GM12878 (cell line): Measurements from ENCODE around the gene MEIOSIN. TPM values are rescaled to one million over a fixed set of nuclear protein-coding genes. Genes with fewer than 3 reads are reported as not detected.
A peak's percentile ranks its signal among the peaks of the same experiment; 100 is the strongest.

Experiments used
- ATAC-seq: fragments of 200-7000 bp; cut with Tn5 transposase; 3 replicates; pipeline ENCODE4 v1.9.1; 2020; ENCODE audit warnings: mild to moderate bottlenecking, moderate library complexity
- BruUV-seq: library from RNA; stranded (reverse); fragments of 400-500 nt; replicated peaks from 2 replicates; lab custom pipeline; 2021; lab: Mats Ljungman, UMichigan
- CTCF ChIA-PET: fragments of 300-600 bp; sonication (Branson Sonifier 250); formaldehyde crosslinking; extraction: SDS; loops from one replicate; lab custom pipeline; 2021; ENCODE audit warnings: inconsistent platforms; lab: Yijun Ruan, JAX
- POLR2A ChIA-PET: fragments of 350-600 bp; formaldehyde crosslinking; extraction: SDS; loops from one replicate; lab custom pipeline; 2021; ENCODE audit warnings: inconsistent platforms; lab: Charles Lee
- RAD21 ChIA-PET: fragments of 300-600 bp; sonication (Branson Sonifier 250); formaldehyde crosslinking; loops from one replicate; lab custom pipeline; 2023; ENCODE audit warnings: antibody characterized with exemption; ENCODE audit not compliant: unreplicated experiment; lab: Charles Lee
- SMC1A ChIA-PET: fragments of 300-600 bp; sonication (Branson Sonifier 250); formaldehyde crosslinking; loops from one replicate; lab custom pipeline; 2023; ENCODE audit not compliant: unreplicated experiment, uncharacterized antibody; lab: Charles Lee
- DNase-seq: peaks from one replicate; pipeline ENCODE4 v3.0.0-alpha.2; 2011; ENCODE audit warnings: low read depth, low spot score
- FAIRE-seq: peaks from 3 replicates; lab custom pipeline; 2011; peaks lifted over from hg19 to GRCh38; lab: Jason Lieb, UNC
- H2AFZ ChIP-seq: 2 replicates; pipeline ENCODE4 v1.6.0; 2011; ENCODE audit warnings: low read depth, low read length, control low read depth; ENCODE audit not compliant: control insufficient read depth
- H3K27ac ChIP-seq: 2 replicates; pipeline ENCODE4 v1.5.1; 2011; ENCODE audit warnings: control low read depth; ENCODE audit not compliant: control insufficient read depth, insufficient read depth
- H3K27me3 ChIP-seq, 2 experiments: replicated peaks in 1 of 2; 2 replicates each; pipeline versions ENCODE4 v1.6.0 to v1.6.1; 2011; ENCODE audit warnings: low read length in 1 of 2; ENCODE audit not compliant: control insufficient read depth in 2 of 2, insufficient read depth in 2 of 2
- H3K36me3 ChIP-seq, 2 experiments: 2 replicates each; pipeline ENCODE4 v1.5.1; 2011; ENCODE audit warnings: low read length in 1 of 2; ENCODE audit not compliant: control insufficient read depth in 2 of 2, insufficient read depth in 2 of 2
- H3K4me1 ChIP-seq: 2 replicates; pipeline ENCODE4 v1.6.1; 2011; ENCODE audit warnings: mild to moderate bottlenecking, low read length, moderate library complexity, mixed read lengths; ENCODE audit not compliant: control insufficient read depth, insufficient read depth
- H3K4me2 ChIP-seq: 2 replicates; pipeline ENCODE4 v1.6.0; 2011; ENCODE audit warnings: control low read depth; ENCODE audit not compliant: control insufficient read depth, insufficient read depth
- H3K4me3 ChIP-seq: fragments of 200-600 bp; sonication (generic); 2 replicates; pipeline ENCODE4 v1.5.1; 2016
- H3K79me2 ChIP-seq: 2 replicates; pipeline ENCODE4 v1.6.0; 2011; ENCODE audit warnings: low read length; ENCODE audit not compliant: control insufficient read depth, insufficient read depth
- H3K9ac ChIP-seq: 2 replicates; pipeline ENCODE4 v1.8.0; 2011; ENCODE audit warnings: low read length, control low read depth, mixed read lengths; ENCODE audit not compliant: control insufficient read depth, insufficient read depth
- H3K9me3 ChIP-seq: replicated peaks from 3 replicates; pipeline ENCODE4 v1.5.1; 2011; ENCODE audit warnings: mild to moderate bottlenecking, low read length; ENCODE audit not compliant: control insufficient read depth, insufficient read depth
- H4K20me1 ChIP-seq: 2 replicates; pipeline ENCODE4 v1.6.0; 2011; ENCODE audit not compliant: control insufficient read depth, insufficient read depth
- BACH1 ChIP-seq: fragments of 450-650 bp; IDR thresholded peaks from 2 replicates; pipeline ENCODE4 v1.6.1; 2017; ENCODE audit warnings: mild to moderate bottlenecking, borderline replicate concordance
- BRCA1 ChIP-seq: IDR thresholded peaks from 2 replicates; pipeline ENCODE4 v1.6.1; 2011; ENCODE audit warnings: low read depth, low read length, improper control_type of control experiment
- KLF5 ChIP-seq: fragments of 450-650 bp; IDR thresholded peaks from 2 replicates; pipeline ENCODE4 v1.6.1; 2014; ENCODE audit warnings: mild to moderate bottlenecking; ENCODE audit not compliant: partially characterized antibody
- NBN ChIP-seq: fragments of 450-650 bp; IDR thresholded peaks from 2 replicates; pipeline ENCODE4 v1.6.1; 2016
- POLR2A ChIP-seq: IDR thresholded peaks from 2 replicates; pipeline ENCODE4 v1.6.1; 2011; ENCODE audit warnings: low read depth, mild to moderate bottlenecking, low read length
- POU2F2 ChIP-seq: IDR thresholded peaks from 3 replicates; pipeline ENCODE4 v1.6.1; 2011; ENCODE audit warnings: low read depth, mild to moderate bottlenecking, low read length, borderline replicate concordance
- SUPT20H ChIP-seq: IDR thresholded peaks from 2 replicates; pipeline ENCODE4 v1.6.1; 2011; ENCODE audit warnings: low read depth, mild to moderate bottlenecking, low read length, moderate library complexity, borderline replicate concordance; ENCODE audit not compliant: control insufficient read depth
- TBL1XR1 ChIP-seq: IDR thresholded peaks from 2 replicates; pipeline ENCODE4 v1.6.1; 2012; ENCODE audit warnings: low read depth, low read length, improper control_type of control experiment
- WGBS: methylation state at CpG from one replicate; pipeline ENCODE4 v1.1.6; 2016; ENCODE audit warnings: low lambda C conversion rate; ENCODE audit not compliant: insufficient replicate concordance, insufficient coverage; ENCODE audit errors: missing lambda C conversion rate; 5-methylcytosine and 5-hydroxymethylcytosine counted together
- in situ Hi-C: fragments of 300-500 bp; cut with MboI; formaldehyde crosslinking; loops from 9 replicates; pipeline ENCODE4 v1.14.3; 2018; ENCODE audit warnings: mixed read lengths
- intact Hi-C: fragments of 100-400 bp; cut with micrococcal nuclease; formaldehyde crosslinking; loops from one replicate; pipeline ENCODE4 v1.14.2; 2022; ENCODE audit not compliant: unreplicated experiment
- polyA plus RNA-seq, 11 experiments: library from polyadenylated mRNA; depleted of rRNA in 4 of 11; unstranded in 6 of 11; stranded (reverse) in 5 of 11; fragments of >200 nt; fragmentation: Nextera tagmentation in 4 of 11; fragmentation: Illumina TruSeq in 1 of 11; extraction: Ambion mirVana in 4 of 11; extraction: Trizol in 1 of 11; gene quantifications; 1 replicate in 1 of 11; 2 replicates in 10 of 11; pipeline versions ENCODE4 v1.2.1 to v1.2.3, GENCODE V29; 2011 to 2016; ENCODE audit warnings: inconsistent platforms in 2 of 11, missing spikeins in 2 of 11, low read depth in 1 of 11
- total RNA-seq, 4 experiments: library from RNA; depleted of rRNA in 3 of 4; stranded (reverse); fragments of >200 nt in 3 of 4; fragmentation: Illumina TruSeq in 1 of 4; extraction: Trizol in 1 of 4; gene quantifications; 2 replicates each; pipeline versions ENCODE4 v1.2.1 to v1.2.3, GENCODE V29; 2013 to 2021
- TF ChIP-seq, protein P1 (sequence below): IDR thresholded peaks from 2 replicates; pipeline ENCODE4 v1.6.1; 2012; ENCODE audit warnings: low read depth, low read length, improper control_type of control experiment

Gene MEIOSIN
- total and polyA plus RNA-seq, 10 of the 15 experiments (the other 5 are each of a cell fraction or from before 2014, with no cell fraction given): 0.05 to 0.66 (median 0.14) TPM; not detected in 4

DNA sequence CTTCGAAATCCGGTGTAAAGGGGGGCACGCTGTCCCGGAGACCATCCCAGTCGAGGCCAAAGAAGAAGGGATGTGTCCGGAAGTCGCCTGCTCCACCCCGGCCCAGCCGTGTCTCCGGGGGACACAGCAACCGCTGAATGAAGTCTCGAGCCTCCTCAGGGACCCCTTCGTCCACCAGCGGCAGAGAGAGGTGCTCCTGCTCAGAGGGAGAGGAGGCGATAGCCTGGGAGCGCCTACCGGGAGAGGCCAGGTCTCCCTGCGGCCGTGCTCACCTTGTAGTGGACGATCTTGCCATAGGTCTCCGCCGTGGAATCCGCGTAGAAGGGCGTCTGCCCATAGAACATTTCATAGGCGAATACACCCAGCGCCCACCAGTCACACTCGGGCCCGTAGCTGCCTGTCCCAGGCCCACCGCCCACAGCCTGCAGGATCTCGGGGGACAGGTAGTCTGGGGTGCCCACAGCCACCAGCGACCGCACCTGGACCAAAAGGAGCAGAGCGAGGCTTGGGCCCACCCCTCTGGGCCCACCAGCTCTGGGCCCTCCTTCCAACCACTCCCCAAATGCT is 44.2 kb downstream of the MEIOSIN start (continued):
- no peak for TF ChIP-seq SUPT20H
- no peak for TF ChIP-seq BRCA1
- TF ChIP-seq POU2F2: no peak
- no peak for TF ChIP-seq KLF5
- TF ChIP-seq, protein P1, sequence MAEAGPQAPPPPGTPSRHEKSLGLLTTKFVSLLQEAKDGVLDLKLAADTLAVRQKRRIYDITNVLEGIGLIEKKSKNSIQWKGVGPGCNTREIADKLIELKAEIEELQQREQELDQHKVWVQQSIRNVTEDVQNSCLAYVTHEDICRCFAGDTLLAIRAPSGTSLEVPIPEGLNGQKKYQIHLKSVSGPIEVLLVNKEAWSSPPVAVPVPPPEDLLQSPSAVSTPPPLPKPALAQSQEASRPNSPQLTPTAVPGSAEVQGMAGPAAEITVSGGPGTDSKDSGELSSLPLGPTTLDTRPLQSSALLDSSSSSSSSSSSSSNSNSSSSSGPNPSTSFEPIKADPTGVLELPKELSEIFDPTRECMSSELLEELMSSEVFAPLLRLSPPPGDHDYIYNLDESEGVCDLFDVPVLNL: no peak
- TF ChIP-seq BACH1: no peak
- TF ChIP-seq NBN: no peak

DNA sequence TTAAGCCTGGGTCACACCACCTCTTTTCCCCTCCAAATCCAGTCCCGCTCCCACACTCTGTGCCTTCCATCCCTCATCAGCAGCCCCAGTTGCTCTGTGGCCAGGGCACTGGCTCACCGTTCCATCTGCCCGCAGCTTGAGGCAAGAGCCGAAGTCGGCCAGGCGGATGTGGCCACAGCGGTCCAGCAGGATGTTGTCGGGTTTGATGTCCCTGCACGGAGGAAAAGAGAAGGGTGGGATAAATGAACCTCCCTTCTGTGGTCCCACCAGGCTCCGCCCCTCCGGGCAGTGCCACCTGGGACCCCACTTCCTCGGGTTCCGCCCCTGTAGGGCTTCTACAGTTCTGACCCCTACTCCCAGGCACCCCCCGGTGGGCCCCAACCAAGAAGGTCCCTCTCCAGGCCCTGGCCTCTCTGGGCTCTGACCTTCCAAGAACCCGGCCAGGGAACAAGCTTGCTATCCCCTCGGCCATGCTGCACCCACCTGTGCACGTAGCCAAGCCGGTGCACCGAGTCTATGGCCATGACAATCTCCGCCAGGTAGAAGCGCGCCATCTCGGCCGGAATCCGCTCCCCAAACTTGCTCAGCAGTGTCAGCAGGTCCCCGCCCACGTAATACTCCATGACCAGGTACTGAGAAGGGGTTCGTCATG is 44.9 kb downstream of the MEIOSIN start:
- no peak for ATAC-seq
- Histone ChIP-seq H2AFZ (no peak overlapping the region), H3K27ac (no peak overlapping the region), H3K36me3 (no peaks in the 10 kb centered on the region), H3K9me3 (no peaks in the 10 kb centered on the region), H3K79me2 (no peaks in the 10 kb centered on the region), H3K4me2 (no peak overlapping the region), H3K4me1 (peaks cover 11% of the 10 kb centered on the region), H3K9ac (no peak overlapping the region; the same call in 1 of the 2 replicates), H3K27me3 (no peaks in the 10 kb centered on the region), H4K20me1 (no peaks in the 10 kb centered on the region), H3K4me3 (no peak overlapping the region)
- in situ Hi-C loops: no loop called here
- intact Hi-C loops: no loop called here
- FAIRE-seq: no peak
- TF ChIP-seq POLR2A: 0 out of 2 replicates have a peak, but pooled peaks have one; percentile 19
- TF ChIP-seq TBL1XR1: no peak
- POLR2A ChIA-PET: no interaction called here
- no TSS peak for BruUV-seq
- CTCF ChIA-PET: interaction anchor here (1.2 to 1.3 kb wide), 2 partner anchors 15 to 61 kb away, joined by 3 to 4 read pairs; no protein-coding TSS in a partner anchor
- SMC1A ChIA-PET: no interaction called here
- WGBS: 91% methylated on average over 28 of the region's 28 CpGs
- RAD21 ChIA-PET: no interaction called here
- DNase-seq: no peak
